Caki2 (cell line): Measurements from ENCODE around the gene PELO. TPM values are rescaled to one million over a fixed set of nuclear protein-coding genes. Genes with fewer than 3 reads are reported as not detected.
"Not testable (repeated sequence)": the region's sequence is repeated elsewhere in the genome, so short reads cannot be mapped to it uniquely, and the experiment has no call there.

Source experiments
- DNase-seq: peaks from one replicate; pipeline ENCODE4 v3.0.0-alpha.2; 2015; ENCODE audit warnings: low read depth
- in situ Hi-C: cut with HindIII; loops from 2 replicates; pipeline ENCODE4 v1.10.0; 2016; ENCODE audit warnings: low sequenced_read_pairs, low pct_unique_long_range_greater_than_20kb, mixed read lengths
- total RNA-seq: library from RNA; depleted of rRNA; stranded (reverse); fragments of >200 nt; shearing (Covaris generic); gene quantifications from 2 replicates; pipeline ENCODE4 v1.2.3, GENCODE V29; 2014; ENCODE audit warnings: low replicate concordance; rRNA removed

PELO gene
- total RNA-seq = 35.8 and 37.4 TPM in 2 replicates

GRCh38 chr5:52787600-52788504 is at the start of gene PELO, which contains the start of gene ITGA1:
PELO (plus strand) TSS chr5:52787916; CDS start chr5:52800395, 12,479 bp downstream.
ITGA1 (plus strand) TSS chr5:52787916; CDS start chr5:52788354, 438 bp downstream.
- in situ Hi-C loops = no loop called here

GRCh38 chr5:52738095-52738506 is 49.6 kb upstream of the PELO start:
- no peak for DNase-seq
- in situ Hi-C loops = no loop called here

More at GRCh38 chr5:52787600-52788504, at the start of gene PELO, which contains the start of gene ITGA1:
- DNase-seq = peak; percentile 77

- DNase-seq = no peak
- in situ Hi-C loops = no loop called here
Observed at GRCh38 chr5:52740007-52740406, 47.7 kb upstream of the PELO start.

GRCh38 chr5:52743012-52743411 is 44.7 kb upstream of the PELO start:
- DNase-seq = no peak
- in situ Hi-C loops = no loop called here

- DNase-seq = no peak
- in situ Hi-C loops = no loop called here
Observed at GRCh38 chr5:52743529-52743928, 44.2 kb upstream of the PELO start.

GRCh38 chr5:52743970-52744369 is 43.7 kb upstream of the PELO start:
- in situ Hi-C loops = no loop called here
- DNase-seq = no peak

- in situ Hi-C loops, DNase-seq: not testable (repeated sequence)
Observed at GRCh38 chr5:52744867-52745458, 42.8 kb upstream of the PELO start.

- in situ Hi-C loops = no loop called here
- DNase-seq = no peak
Observed at GRCh38 chr5:52746539-52746938, 41.2 kb upstream of the PELO start.

GRCh38 chr5:52748590-52748989 is 39.1 kb upstream of the PELO start:
- in situ Hi-C loops = no loop called here
- DNase-seq = no peak

- in situ Hi-C loops = no loop called here
- DNase-seq = no peak
Observed at GRCh38 chr5:52749666-52750065, 38.0 kb upstream of the PELO start.

GRCh38 chr5:52751137-52751536 is 36.6 kb upstream of the PELO start:
- DNase-seq = no peak
- in situ Hi-C loops = no loop called here

GRCh38 chr5:52754051-52754450 is 33.7 kb upstream of the PELO start:
- in situ Hi-C loops = no loop called here
- DNase-seq = no peak

- in situ Hi-C loops = no loop called here
- no peak for DNase-seq
Observed at GRCh38 chr5:52757527-52757926, 30.2 kb upstream of the PELO start.

GRCh38 chr5:52758014-52758413 is 29.7 kb upstream of the PELO start:
- in situ Hi-C loops = no loop called here
- DNase-seq = no peak

- in situ Hi-C loops = no loop called here
- DNase-seq = no peak
Observed at GRCh38 chr5:52759331-52759730, 28.4 kb upstream of the PELO start.

- in situ Hi-C loops = no loop called here
- DNase-seq = no peak
Observed at GRCh38 chr5:52760695-52761366, 26.9 kb upstream of the PELO start.

- no peak for DNase-seq
- in situ Hi-C loops = no loop called here
Observed at GRCh38 chr5:52767217-52767743, 20.4 kb upstream of the PELO start.

- in situ Hi-C loops = no loop called here
Observed at GRCh38 chr5:52767766-52768480, 19.8 kb upstream of the PELO start.

More at GRCh38 chr5:52767766-52768480, 19.8 kb upstream of the PELO start:
- no peak for DNase-seq
